Panc1 (cell line): ENCODE data around the gene ANKLE1. TPM values are rescaled to one million over a fixed set of nuclear protein-coding genes. Genes with fewer than 3 reads are reported as not detected.

Experiments
- ATAC-seq: fragments of 200-7000 bp; cut with Tn5 transposase; 2 replicates; pipeline ENCODE4 v1.9.1; 2020; ENCODE audit warnings: mild to moderate bottlenecking, moderate library complexity
- BruUV-seq: library from RNA; stranded (reverse); fragments of 400-500 nt; replicated peaks from 2 replicates; lab custom pipeline; 2021; lab: Mats Ljungman, UMichigan
- CTCF ChIA-PET: fragments of 300-600 bp; sonication (Branson Sonifier 250); formaldehyde crosslinking; loops from one replicate; lab custom pipeline; 2022; ENCODE audit warnings: antibody characterized with exemption; lab: Charles Lee
- POLR2A ChIA-PET: fragments of 300-600 bp; sonication (Branson Sonifier 250); formaldehyde crosslinking; loops from one replicate; lab custom pipeline; 2022; ENCODE audit warnings: antibody characterized with exemption; lab: Charles Lee
- DNase-seq: peaks from one replicate; pipeline ENCODE4 v3.0.0-alpha.2; 2010; ENCODE audit warnings: low read depth, low spot score
- H3K27ac ChIP-seq: 2 replicates; pipeline ENCODE4 v1.5.1; 2011; ENCODE audit warnings: mild to moderate bottlenecking, low read length, inconsistent platforms
- H3K27me3 ChIP-seq: fragments of 200-500 bp; sonication (Bioruptor generic); 2 replicates; pipeline ENCODE4 v1.6.0; 2014; ENCODE audit warnings: low read length, inconsistent platforms; ENCODE audit not compliant: control insufficient read depth, insufficient read depth
- H3K36me3 ChIP-seq: fragments of 200-500 bp; sonication (Bioruptor generic); 2 replicates; pipeline ENCODE4 v1.5.1; 2014; ENCODE audit warnings: inconsistent platforms, mild to moderate bottlenecking, low read length, moderate library complexity; ENCODE audit not compliant: control insufficient read depth, insufficient read depth
- H3K4me1 ChIP-seq: 2 replicates; pipeline ENCODE4 v1.5.1; 2011; ENCODE audit warnings: inconsistent platforms, mild to moderate bottlenecking, low read length, moderate library complexity; ENCODE audit not compliant: control insufficient read depth, insufficient read depth
- H3K4me3 ChIP-seq, 2 experiments: 2 replicates each; pipeline ENCODE4 v1.5.1; 2011 to 2012; ENCODE audit warnings: low read depth in 2 of 2, low read length in 2 of 2, mild to moderate bottlenecking in 2 of 2, inconsistent platforms in 1 of 2, moderate library complexity in 1 of 2
- H3K9me3 ChIP-seq: fragments of 200-500 bp; sonication (Bioruptor generic); 2 replicates; pipeline ENCODE4 v1.5.1; 2014; ENCODE audit warnings: low read depth, mild to moderate bottlenecking, inconsistent platforms, low read length, moderate library complexity; ENCODE audit not compliant: control insufficient read depth, insufficient read depth
- CTCF ChIP-seq: fragments of 450-650 bp; IDR thresholded peaks from 2 replicates; pipeline ENCODE4 v1.5.1; 2017; ENCODE audit warnings: mild to moderate bottlenecking
- POLR2AphosphoS5 ChIP-seq: IDR thresholded peaks from 2 replicates; pipeline ENCODE4 v1.6.1; 2012; ENCODE audit warnings: mild to moderate bottlenecking, low read depth, low read length, moderate library complexity
- SIN3A ChIP-seq: IDR thresholded peaks from 2 replicates; pipeline ENCODE4 v1.6.1; 2012; ENCODE audit warnings: low read depth, mild to moderate bottlenecking, low read length, moderate library complexity, borderline replicate concordance; ENCODE audit not compliant: insufficient read depth
- TCF7L2 ChIP-seq: IDR thresholded peaks from 2 replicates; pipeline ENCODE4 v1.6.1; 2011; ENCODE audit warnings: mild to moderate bottlenecking, low read depth, low read length, inconsistent platforms
- in situ Hi-C: cut with HindIII; loops from 2 replicates; pipeline ENCODE4 v1.10.0; 2016; ENCODE audit warnings: low sequenced_read_pairs, low pct_unique_long_range_greater_than_20kb
- intact Hi-C: fragments of 100-400 bp; cut with micrococcal nuclease; formaldehyde crosslinking; loops from one replicate; pipeline ENCODE4 v1.10.0; 2022; ENCODE audit not compliant: unreplicated experiment
- total RNA-seq: library from RNA; stranded (reverse); gene quantifications from one replicate; pipeline ENCODE4 v1.2.1, GENCODE V29; 2021; ENCODE audit not compliant: unreplicated experiment
- TF ChIP-seq, protein P1 (sequence below), 2 experiments: IDR thresholded peaks; 2 replicates each; pipeline ENCODE4 v1.6.1; 2011 to 2012; ENCODE audit warnings: low read depth in 2 of 2, control low read depth in 1 of 2, low read length in 1 of 2, mild to moderate bottlenecking in 1 of 2, moderate library complexity in 1 of 2; ENCODE audit not compliant: insufficient read depth in 1 of 2

The ANKLE1 gene
- total RNA-seq, 1 experiment from 2014 or later: 1.1 TPM

GRCh38 chr19:17246681-17247425 lies 34.8 kb upstream of the ANKLE1 start:
- DNase-seq: no peak

GRCh38 chr19:17248011-17248776 lies 33.5 kb upstream of the ANKLE1 start:
- Histone ChIP-seq H3K4me3 (no peak overlapping the region), H3K27ac (peak overlapping the region; percentile 85), H3K9me3 (no peaks in the 10 kb centered on the region), H3K4me1 (peaks cover 32% of the 10 kb centered on the region), H3K27me3 (no peaks in the 10 kb centered on the region), H3K36me3 (peaks cover 2% of the 10 kb centered on the region; the same call in 1 of the 2 replicates)
- intact Hi-C loops: no loop called here
- TF ChIP-seq SIN3A (no peak), POLR2AphosphoS5 (no peak), CTCF (no peak), TCF7L2 (no peak)
- TF ChIP-seq, protein P1, sequence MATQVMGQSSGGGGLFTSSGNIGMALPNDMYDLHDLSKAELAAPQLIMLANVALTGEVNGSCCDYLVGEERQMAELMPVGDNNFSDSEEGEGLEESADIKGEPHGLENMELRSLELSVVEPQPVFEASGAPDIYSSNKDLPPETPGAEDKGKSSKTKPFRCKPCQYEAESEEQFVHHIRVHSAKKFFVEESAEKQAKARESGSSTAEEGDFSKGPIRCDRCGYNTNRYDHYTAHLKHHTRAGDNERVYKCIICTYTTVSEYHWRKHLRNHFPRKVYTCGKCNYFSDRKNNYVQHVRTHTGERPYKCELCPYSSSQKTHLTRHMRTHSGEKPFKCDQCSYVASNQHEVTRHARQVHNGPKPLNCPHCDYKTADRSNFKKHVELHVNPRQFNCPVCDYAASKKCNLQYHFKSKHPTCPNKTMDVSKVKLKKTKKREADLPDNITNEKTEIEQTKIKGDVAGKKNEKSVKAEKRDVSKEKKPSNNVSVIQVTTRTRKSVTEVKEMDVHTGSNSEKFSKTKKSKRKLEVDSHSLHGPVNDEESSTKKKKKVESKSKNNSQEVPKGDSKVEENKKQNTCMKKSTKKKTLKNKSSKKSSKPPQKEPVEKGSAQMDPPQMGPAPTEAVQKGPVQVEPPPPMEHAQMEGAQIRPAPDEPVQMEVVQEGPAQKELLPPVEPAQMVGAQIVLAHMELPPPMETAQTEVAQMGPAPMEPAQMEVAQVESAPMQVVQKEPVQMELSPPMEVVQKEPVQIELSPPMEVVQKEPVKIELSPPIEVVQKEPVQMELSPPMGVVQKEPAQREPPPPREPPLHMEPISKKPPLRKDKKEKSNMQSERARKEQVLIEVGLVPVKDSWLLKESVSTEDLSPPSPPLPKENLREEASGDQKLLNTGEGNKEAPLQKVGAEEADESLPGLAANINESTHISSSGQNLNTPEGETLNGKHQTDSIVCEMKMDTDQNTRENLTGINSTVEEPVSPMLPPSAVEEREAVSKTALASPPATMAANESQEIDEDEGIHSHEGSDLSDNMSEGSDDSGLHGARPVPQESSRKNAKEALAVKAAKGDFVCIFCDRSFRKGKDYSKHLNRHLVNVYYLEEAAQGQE (IDR thresholded peaks at IDR 0.05; ENCODE audit: insufficient read depth in 1 of 2, low read depth in 2 of 2, low read length in 1 of 2): no peak
- no peak for ATAC-seq
- CTCF ChIA-PET: interaction anchor here (0.6 kb wide), 2 partner anchors 13 to 127 kb away, joined by 4 to 10 read pairs; no protein-coding TSS in a partner anchor
- in situ Hi-C loops: no loop called here
- no TSS peak for BruUV-seq
- POLR2A ChIA-PET: no interaction called here
- DNase-seq: no peak

More at GRCh38 chr19:17246681-17247425, 34.8 kb upstream of the ANKLE1 start:
- TF ChIP-seq TCF7L2 (no peak), SIN3A (no peak), CTCF (no peak), POLR2AphosphoS5 (no peak)
- TF ChIP-seq, protein P1 (IDR thresholded peaks at IDR 0.05; ENCODE audit: insufficient read depth in 1 of 2, low read depth in 2 of 2, low read length in 1 of 2): no peak
- H3K4me1 ChIP-seq: peaks cover 37% of the 10 kb centered on the region
- intact Hi-C loops: no loop called here
- POLR2A ChIA-PET: no interaction called here
- H3K36me3 ChIP-seq: peaks cover 2% of the 10 kb centered on the region; the same call in 1 of the 2 replicates
- peak overlapping the region; percentile 32 to 36 for H3K4me3 ChIP-seq
- no TSS peak for BruUV-seq
- no peaks in the 10 kb centered on the region for H3K27me3 ChIP-seq
- peak; percentile 11 for ATAC-seq
- H3K27ac ChIP-seq: peak overlapping the region; percentile 85
- CTCF ChIA-PET: no interaction called here
- H3K9me3 ChIP-seq: no peaks in the 10 kb centered on the region
- in situ Hi-C loops: no loop called here
